GM12878 (cell line): ENCODE measurements around the gene LRRC8A. TPM values are rescaled to one million over a fixed set of nuclear protein-coding genes. Genes with fewer than 3 reads are reported as not detected.

Source experiments
- ATAC-seq: fragments of 200-7000 bp; cut with Tn5 transposase; 3 replicates; pipeline ENCODE4 v1.9.1; 2020; ENCODE audit warnings: mild to moderate bottlenecking, moderate library complexity
- BruUV-seq: library from RNA; stranded (reverse); fragments of 400-500 nt; replicated peaks from 2 replicates; lab custom pipeline; 2021; lab: Mats Ljungman, UMichigan
- CTCF ChIA-PET: fragments of 300-600 bp; sonication (Branson Sonifier 250); formaldehyde crosslinking; extraction: SDS; loops from one replicate; lab custom pipeline; 2021; ENCODE audit warnings: inconsistent platforms; lab: Yijun Ruan, JAX
- POLR2A ChIA-PET: fragments of 350-600 bp; formaldehyde crosslinking; extraction: SDS; loops from one replicate; lab custom pipeline; 2021; ENCODE audit warnings: inconsistent platforms; lab: Charles Lee
- RAD21 ChIA-PET: fragments of 300-600 bp; sonication (Branson Sonifier 250); formaldehyde crosslinking; loops from one replicate; lab custom pipeline; 2023; ENCODE audit warnings: antibody characterized with exemption; ENCODE audit not compliant: unreplicated experiment; lab: Charles Lee
- SMC1A ChIA-PET: fragments of 300-600 bp; sonication (Branson Sonifier 250); formaldehyde crosslinking; loops from one replicate; lab custom pipeline; 2023; ENCODE audit not compliant: unreplicated experiment, uncharacterized antibody; lab: Charles Lee
- DNase-seq: peaks from one replicate; pipeline ENCODE4 v3.0.0-alpha.2; 2011; ENCODE audit warnings: low read depth, low spot score
- FAIRE-seq: peaks from 3 replicates; lab custom pipeline; 2011; peaks lifted over from hg19 to GRCh38; lab: Jason Lieb, UNC
- H2AFZ ChIP-seq: 2 replicates; pipeline ENCODE4 v1.6.0; 2011; ENCODE audit warnings: low read depth, low read length, control low read depth; ENCODE audit not compliant: control insufficient read depth
- H3K27ac ChIP-seq: 2 replicates; pipeline ENCODE4 v1.5.1; 2011; ENCODE audit warnings: control low read depth; ENCODE audit not compliant: control insufficient read depth, insufficient read depth
- H3K27me3 ChIP-seq, 2 experiments: replicated peaks in 1 of 2; 2 replicates each; pipeline versions ENCODE4 v1.6.0 to v1.6.1; 2011; ENCODE audit warnings: low read length in 1 of 2; ENCODE audit not compliant: control insufficient read depth in 2 of 2, insufficient read depth in 2 of 2
- H3K36me3 ChIP-seq, 2 experiments: 2 replicates each; pipeline ENCODE4 v1.5.1; 2011; ENCODE audit warnings: low read length in 1 of 2; ENCODE audit not compliant: control insufficient read depth in 2 of 2, insufficient read depth in 2 of 2
- H3K4me1 ChIP-seq: 2 replicates; pipeline ENCODE4 v1.6.1; 2011; ENCODE audit warnings: mild to moderate bottlenecking, low read length, moderate library complexity, mixed read lengths; ENCODE audit not compliant: control insufficient read depth, insufficient read depth
- H3K4me2 ChIP-seq: 2 replicates; pipeline ENCODE4 v1.6.0; 2011; ENCODE audit warnings: control low read depth; ENCODE audit not compliant: control insufficient read depth, insufficient read depth
- H3K4me3 ChIP-seq: fragments of 200-600 bp; sonication (generic); 2 replicates; pipeline ENCODE4 v1.5.1; 2016
- H3K79me2 ChIP-seq: 2 replicates; pipeline ENCODE4 v1.6.0; 2011; ENCODE audit warnings: low read length; ENCODE audit not compliant: control insufficient read depth, insufficient read depth
- H3K9ac ChIP-seq: 2 replicates; pipeline ENCODE4 v1.8.0; 2011; ENCODE audit warnings: low read length, control low read depth, mixed read lengths; ENCODE audit not compliant: control insufficient read depth, insufficient read depth
- H3K9me3 ChIP-seq: replicated peaks from 3 replicates; pipeline ENCODE4 v1.5.1; 2011; ENCODE audit warnings: mild to moderate bottlenecking, low read length; ENCODE audit not compliant: control insufficient read depth, insufficient read depth
- H4K20me1 ChIP-seq: 2 replicates; pipeline ENCODE4 v1.6.0; 2011; ENCODE audit not compliant: control insufficient read depth, insufficient read depth
- ASH2L ChIP-seq: fragments of 300-600, 200-600 bp; sonication (generic); IDR thresholded peaks from 2 replicates; pipeline ENCODE4 v1.6.1; 2017; ENCODE audit warnings: low read depth, mild to moderate bottlenecking, borderline replicate concordance
- ATF7 ChIP-seq: fragments of 450-650 bp; IDR thresholded peaks from 2 replicates; pipeline ENCODE4 v1.6.1; 2016; ENCODE audit warnings: low read depth, mild to moderate bottlenecking
- CBFB ChIP-seq: IDR thresholded peaks from 2 replicates; pipeline ENCODE4 v1.6.1; 2016; ENCODE audit warnings: antibody characterized with exemption, low read depth
- EED ChIP-seq: sonication (generic); IDR thresholded peaks from 2 replicates; pipeline ENCODE4 v1.6.1; 2016; ENCODE audit warnings: antibody characterized with exemption, low read depth
- NFXL1 ChIP-seq: fragments of 450-650 bp; IDR thresholded peaks from 2 replicates; pipeline ENCODE4 v1.6.1; 2017; ENCODE audit warnings: antibody characterized with exemption, mild to moderate bottlenecking, borderline replicate concordance
- PML ChIP-seq: IDR thresholded peaks from 2 replicates; pipeline ENCODE4 v1.6.1; 2012; ENCODE audit warnings: low read length, inconsistent platforms
- POLR2AphosphoS5 ChIP-seq: IDR thresholded peaks from 2 replicates; pipeline ENCODE4 v1.6.1; 2011; ENCODE audit warnings: mild to moderate bottlenecking, low read length, inconsistent platforms
- TARDBP ChIP-seq: IDR thresholded peaks from 2 replicates; pipeline ENCODE4 v1.6.1; 2016; ENCODE audit warnings: borderline replicate concordance
- ZZZ3 ChIP-seq: IDR thresholded peaks from 2 replicates; pipeline ENCODE4 v1.6.1; 2011; ENCODE audit warnings: low read depth; ENCODE audit not compliant: control insufficient read depth, insufficient read length
- WGBS: methylation state at CpG from one replicate; pipeline ENCODE4 v1.1.6; 2016; ENCODE audit warnings: low lambda C conversion rate; ENCODE audit not compliant: insufficient replicate concordance, insufficient coverage; ENCODE audit errors: missing lambda C conversion rate; 5-methylcytosine and 5-hydroxymethylcytosine counted together
- in situ Hi-C: fragments of 300-500 bp; cut with MboI; formaldehyde crosslinking; loops from 9 replicates; pipeline ENCODE4 v1.14.3; 2018; ENCODE audit warnings: mixed read lengths
- intact Hi-C: fragments of 100-400 bp; cut with micrococcal nuclease; formaldehyde crosslinking; loops from one replicate; pipeline ENCODE4 v1.14.2; 2022; ENCODE audit not compliant: unreplicated experiment
- polyA plus RNA-seq, 11 experiments: library from polyadenylated mRNA; depleted of rRNA in 4 of 11; unstranded in 6 of 11; stranded (reverse) in 5 of 11; fragments of >200 nt; fragmentation: Nextera tagmentation in 4 of 11; fragmentation: Illumina TruSeq in 1 of 11; extraction: Ambion mirVana in 4 of 11; extraction: Trizol in 1 of 11; gene quantifications; 1 replicate in 1 of 11; 2 replicates in 10 of 11; pipeline versions ENCODE4 v1.2.1 to v1.2.3, GENCODE V29; 2011 to 2016; ENCODE audit warnings: inconsistent platforms in 2 of 11, missing spikeins in 2 of 11, low read depth in 1 of 11
- total RNA-seq, 4 experiments: library from RNA; depleted of rRNA in 3 of 4; stranded (reverse); fragments of >200 nt in 3 of 4; fragmentation: Illumina TruSeq in 1 of 4; extraction: Trizol in 1 of 4; gene quantifications; 2 replicates each; pipeline versions ENCODE4 v1.2.1 to v1.2.3, GENCODE V29; 2013 to 2021
- TF ChIP-seq, protein P1 (sequence below): IDR thresholded peaks from 2 replicates; pipeline ENCODE4 v1.6.1; 2012; ENCODE audit warnings: low read depth, low read length, improper control_type of control experiment
- TF ChIP-seq, protein P2 (sequence below): fragments of 450-650 bp; IDR thresholded peaks from 2 replicates; pipeline ENCODE4 v1.6.1; 2017; ENCODE audit warnings: borderline replicate concordance
- TF ChIP-seq, protein P3 (sequence below): fragments of 450-650 bp; IDR thresholded peaks from 2 replicates; pipeline ENCODE4 v1.6.1; 2016; ENCODE audit warnings: mild to moderate bottlenecking, moderate library complexity, borderline replicate concordance
- TF ChIP-seq, protein P4 (sequence below): fragments of 450-650 bp; IDR thresholded peaks from 2 replicates; pipeline ENCODE4 v1.6.1; 2014; ENCODE audit warnings: mild to moderate bottlenecking

LRRC8A gene
- total and polyA plus RNA-seq, 10 of the 15 experiments (the other 5 are each of a cell fraction or from before 2014, with no cell fraction given) = 1.6 to 15.9 (median 9.7) TPM

DNA sequence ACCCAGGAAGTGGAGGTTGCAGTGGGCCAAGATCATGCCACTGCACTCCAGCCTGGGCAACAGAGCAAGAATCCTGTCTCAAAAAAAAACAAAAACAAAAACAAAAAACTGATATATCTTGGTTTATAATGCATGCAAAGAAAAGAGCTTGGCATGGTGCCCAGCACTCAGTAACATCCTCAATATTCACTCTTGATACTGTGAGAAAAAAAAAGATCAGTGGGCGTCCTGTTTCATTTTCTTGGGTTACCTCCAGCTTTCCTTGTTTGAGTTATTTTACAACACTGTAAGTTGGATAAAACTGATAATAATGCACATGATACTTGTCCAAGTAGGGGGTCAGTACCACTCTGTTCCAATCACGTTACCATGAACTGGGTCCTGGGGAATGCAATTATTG is 46.7 kb downstream of the LRRC8A start:
- H3K9me3 ChIP-seq = no peaks in the 10 kb centered on the region
- no peak overlapping the region for H3K9ac ChIP-seq
- BruUV-seq = no TSS peak
- H3K36me3 ChIP-seq = no peaks in the 10 kb centered on the region
- SMC1A ChIA-PET = interaction anchor here (1.0 to 5.1 kb wide), 8 partner anchors 20 to 566 kb away, joined by 3 to 53 read pairs (median 4); partner anchors contain the start of gene SPOUT1
- H3K4me1 ChIP-seq = no peaks in the 10 kb centered on the region
- no peak overlapping the region for H3K4me2 ChIP-seq
- H3K4me3 ChIP-seq = no peak overlapping the region
- FAIRE-seq (no peak), ATAC-seq (no peak)
- H2AFZ ChIP-seq = no peak overlapping the region
- H3K79me2 ChIP-seq = no peaks in the 10 kb centered on the region
- H4K20me1 ChIP-seq = no peaks in the 10 kb centered on the region
- H3K27ac ChIP-seq = no peak overlapping the region
- intact Hi-C loops = loop anchor here (1.0 to 5.0 kb wide), 3 partner anchors 46 to 281 kb away; partner anchors contain the start of genes KYAT1 and LRRC8A
- WGBS = 23% methylated on average over 2 of the region's 2 CpGs
- in situ Hi-C loops = loop anchor here (5.0 kb wide), 1 partner anchor 66 kb away; no protein-coding TSS in a partner anchor
- TF ChIP-seq ATF7 = no peak
- TF ChIP-seq, protein P1, sequence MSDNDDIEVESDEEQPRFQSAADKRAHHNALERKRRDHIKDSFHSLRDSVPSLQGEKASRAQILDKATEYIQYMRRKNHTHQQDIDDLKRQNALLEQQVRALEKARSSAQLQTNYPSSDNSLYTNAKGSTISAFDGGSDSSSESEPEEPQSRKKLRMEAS = no peak
- TF ChIP-seq POLR2AphosphoS5 = no peak
- TF ChIP-seq EED = no peak
- TF ChIP-seq PML = no peak
- TF ChIP-seq, protein P2, sequence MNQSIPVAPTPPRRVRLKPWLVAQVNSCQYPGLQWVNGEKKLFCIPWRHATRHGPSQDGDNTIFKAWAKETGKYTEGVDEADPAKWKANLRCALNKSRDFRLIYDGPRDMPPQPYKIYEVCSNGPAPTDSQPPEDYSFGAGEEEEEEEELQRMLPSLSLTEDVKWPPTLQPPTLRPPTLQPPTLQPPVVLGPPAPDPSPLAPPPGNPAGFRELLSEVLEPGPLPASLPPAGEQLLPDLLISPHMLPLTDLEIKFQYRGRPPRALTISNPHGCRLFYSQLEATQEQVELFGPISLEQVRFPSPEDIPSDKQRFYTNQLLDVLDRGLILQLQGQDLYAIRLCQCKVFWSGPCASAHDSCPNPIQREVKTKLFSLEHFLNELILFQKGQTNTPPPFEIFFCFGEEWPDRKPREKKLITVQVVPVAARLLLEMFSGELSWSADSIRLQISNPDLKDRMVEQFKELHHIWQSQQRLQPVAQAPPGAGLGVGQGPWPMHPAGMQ = no peak
- TF ChIP-seq ASH2L = no peak
- no peak for TF ChIP-seq CBFB
- no peak for TF ChIP-seq ZZZ3
- no peak for TF ChIP-seq NFXL1
- TF ChIP-seq, protein P3, sequence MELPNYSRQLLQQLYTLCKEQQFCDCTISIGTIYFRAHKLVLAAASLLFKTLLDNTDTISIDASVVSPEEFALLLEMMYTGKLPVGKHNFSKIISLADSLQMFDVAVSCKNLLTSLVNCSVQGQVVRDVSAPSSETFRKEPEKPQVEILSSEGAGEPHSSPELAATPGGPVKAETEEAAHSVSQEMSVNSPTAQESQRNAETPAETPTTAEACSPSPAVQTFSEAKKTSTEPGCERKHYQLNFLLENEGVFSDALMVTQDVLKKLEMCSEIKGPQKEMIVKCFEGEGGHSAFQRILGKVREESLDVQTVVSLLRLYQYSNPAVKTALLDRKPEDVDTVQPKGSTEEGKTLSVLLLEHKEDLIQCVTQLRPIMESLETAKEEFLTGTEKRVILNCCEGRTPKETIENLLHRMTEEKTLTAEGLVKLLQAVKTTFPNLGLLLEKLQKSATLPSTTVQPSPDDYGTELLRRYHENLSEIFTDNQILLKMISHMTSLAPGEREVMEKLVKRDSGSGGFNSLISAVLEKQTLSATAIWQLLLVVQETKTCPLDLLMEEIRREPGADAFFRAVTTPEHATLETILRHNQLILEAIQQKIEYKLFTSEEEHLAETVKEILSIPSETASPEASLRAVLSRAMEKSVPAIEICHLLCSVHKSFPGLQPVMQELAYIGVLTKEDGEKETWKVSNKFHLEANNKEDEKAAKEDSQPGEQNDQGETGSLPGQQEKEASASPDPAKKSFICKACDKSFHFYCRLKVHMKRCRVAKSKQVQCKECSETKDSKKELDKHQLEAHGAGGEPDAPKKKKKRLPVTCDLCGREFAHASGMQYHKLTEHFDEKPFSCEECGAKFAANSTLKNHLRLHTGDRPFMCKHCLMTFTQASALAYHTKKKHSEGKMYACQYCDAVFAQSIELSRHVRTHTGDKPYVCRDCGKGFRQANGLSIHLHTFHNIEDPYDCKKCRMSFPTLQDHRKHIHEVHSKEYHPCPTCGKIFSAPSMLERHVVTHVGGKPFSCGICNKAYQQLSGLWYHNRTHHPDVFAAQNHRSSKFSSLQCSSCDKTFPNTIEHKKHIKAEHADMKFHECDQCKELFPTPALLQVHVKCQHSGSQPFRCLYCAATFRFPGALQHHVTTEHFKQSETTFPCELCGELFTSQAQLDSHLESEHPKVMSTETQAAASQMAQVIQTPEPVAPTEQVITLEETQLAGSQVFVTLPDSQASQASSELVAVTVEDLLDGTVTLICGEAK = no peak
- no peak for TF ChIP-seq TARDBP
- TF ChIP-seq, protein P4, sequence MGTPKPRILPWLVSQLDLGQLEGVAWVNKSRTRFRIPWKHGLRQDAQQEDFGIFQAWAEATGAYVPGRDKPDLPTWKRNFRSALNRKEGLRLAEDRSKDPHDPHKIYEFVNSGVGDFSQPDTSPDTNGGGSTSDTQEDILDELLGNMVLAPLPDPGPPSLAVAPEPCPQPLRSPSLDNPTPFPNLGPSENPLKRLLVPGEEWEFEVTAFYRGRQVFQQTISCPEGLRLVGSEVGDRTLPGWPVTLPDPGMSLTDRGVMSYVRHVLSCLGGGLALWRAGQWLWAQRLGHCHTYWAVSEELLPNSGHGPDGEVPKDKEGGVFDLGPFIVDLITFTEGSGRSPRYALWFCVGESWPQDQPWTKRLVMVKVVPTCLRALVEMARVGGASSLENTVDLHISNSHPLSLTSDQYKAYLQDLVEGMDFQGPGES = no peak
- TF ChIP-seq, all 136 proteins: peak for 0
- POLR2A ChIA-PET = interaction anchor here (0.6 to 1.4 kb wide), 5 partner anchors 18 to 229 kb away, joined by 3 to 4 read pairs (median 3); partner anchors contain the start of gene ENDOG
- DNase-seq = no peak
- CTCF ChIA-PET = interaction anchor here (0.7 to 8.0 kb wide), 35 partner anchors 9 to 567 kb away, joined by 3 to 158 read pairs (median 4); partner anchors contain the start of genes ENDOG, KYAT1, LRRC8A and PKN3
- no peaks in the 10 kb centered on the region for H3K27me3 ChIP-seq
- RAD21 ChIA-PET = interaction anchor here (1.1 to 3.1 kb wide), 8 partner anchors 52 to 566 kb away, joined by 3 to 14 read pairs (median 6); partner anchors contain the start of genes ENDOG and SPOUT1
